Adrenal gland (tissue), 12 donors: ENCODE measurements around the gene TTC9C. TPM values are rescaled to one million over a fixed set of nuclear protein-coding genes. Genes with fewer than 3 reads are reported as not detected.

Experiments used
- DNase-seq, 7 donors: peaks; one replicate each; pipeline ENCODE4 v3.0.0-alpha.2; 2019 to 2020
- H3K27ac ChIP-seq, 5 donors: fragments of 200-600 bp; sonication (generic) in 4 of 5; 1 replicate in 3 of 5; 2 replicates in 2 of 5; pipeline versions ENCODE4 v1.5.1 to v1.8.0; 2016 to 2020; ENCODE audit warnings: mild to moderate bottlenecking in 1 of 5
- H3K27me3 ChIP-seq: fragments of 200-600 bp; 2 replicates; pipeline ENCODE4 v1.8.0; 2021
- H3K36me3 ChIP-seq, 2 donors: fragments of 200-600 bp; replicated peaks in 1 of 2; 1 replicate in 1 of 2; 2 replicates in 1 of 2; pipeline versions ENCODE4 v1.5.1 to v1.8.0; 2018 to 2022
- H3K4me1 ChIP-seq, 2 donors: fragments of 200-600 bp; replicated peaks in 1 of 2; 1 replicate in 1 of 2; 2 replicates in 1 of 2; pipeline versions ENCODE4 v1.5.1 to v1.8.0; 2018 to 2021
- H3K4me3 ChIP-seq, 4 donors: fragments of 200-600 bp; sonication (generic) in 3 of 4; one replicate each; pipeline ENCODE4 v1.5.1; 2016 to 2018
- H3K9me3 ChIP-seq, 3 donors: fragments of 200-600 bp; sonication (generic) in 1 of 3; replicated peaks in 1 of 3; 1 replicate in 2 of 3; 2 replicates in 1 of 3; pipeline versions ENCODE4 v1.5.1 to v1.8.0; 2016 to 2021
- POLR2A ChIP-seq, 2 donors: fragments of 450-650 bp; IDR thresholded peaks; one replicate each; pipeline ENCODE4 v1.6.1; 2017; ENCODE audit warnings: antibody characterized with exemption in 2 of 2, mild to moderate bottlenecking in 2 of 2, moderate library complexity in 1 of 2
- WGBS, 4 donors: extraction: QIAGEN DNeasy Blood & Tissue Kit in 2 of 4; methylation state at CpG; one replicate each; pipeline versions ENCODE4 v1.1.5 to v1.1.7; 2013 to 2017; 5-methylcytosine and 5-hydroxymethylcytosine counted together
- intact Hi-C, 2 donors: fragments of 100-400 bp; cut with DNase I; formaldehyde crosslinking; loops; one replicate each; pipeline versions ENCODE4 v1.14.1 to v1.15.0; 2022 to 2023
- polyA plus RNA-seq, 3 donors: library from polyadenylated mRNA; stranded (reverse); fragments of 200-250 nt in 2 of 3; fragments of 350-450 nt in 1 of 3; fragmentation: Illumina TruSeq in 1 of 3; extraction: RNeasy Lipid Tissue Mini Kit (QIAGEN cat#74804) in 1 of 3; gene quantifications; one replicate each; pipeline ENCODE4 v1.2.3, GENCODE V29; 2013 to 2014
- total RNA-seq, 9 donors: library from RNA; depleted of rRNA in 4 of 9; stranded (reverse); fragments of >200 nt in 4 of 9; fragments of 120-200 nt in 1 of 9; fragmentation: NEBNext Ultra II Directional in 1 of 9; extraction: Animal tissue kit (Norgen Biotek cat#: 25700) in 1 of 9; gene quantifications; one replicate each; pipeline versions ENCODE4 v1.1.0 to v1.2.4, GENCODE V29; 2013 to 2023
- TF ChIP-seq, protein P1 (sequence below), 6 experiments: fragments of 450-650 bp in 4 of 6; fragments of 200-600 bp in 2 of 6; sonication (generic) in 1 of 6; IDR thresholded peaks; 1 replicate in 5 of 6; 2 replicates in 1 of 6; pipeline versions ENCODE4 v1.5.1 to v1.8.0; 2016 to 2021; ENCODE audit warnings: antibody characterized with exemption in 6 of 6, mild to moderate bottlenecking in 2 of 6, moderate library complexity in 1 of 6
- donor health status: healthy with polysubstance abuse.
- donor health status: Bipolar disorder and iron deficiency.
- donor health status: DM: yes; HTN: yes; CAD: no.
- donor health status: DM: no; HTN: no; CAD: no.
- donor health status: DM: no; HTN: no; CAD: no.
- donor health status: DM: yes; HTN: yes; CAD: no.

The TTC9C gene
- total and polyA plus RNA-seq, 12 donors = 10.7 to 93.9 (median 28.1) TPM

DNA sequence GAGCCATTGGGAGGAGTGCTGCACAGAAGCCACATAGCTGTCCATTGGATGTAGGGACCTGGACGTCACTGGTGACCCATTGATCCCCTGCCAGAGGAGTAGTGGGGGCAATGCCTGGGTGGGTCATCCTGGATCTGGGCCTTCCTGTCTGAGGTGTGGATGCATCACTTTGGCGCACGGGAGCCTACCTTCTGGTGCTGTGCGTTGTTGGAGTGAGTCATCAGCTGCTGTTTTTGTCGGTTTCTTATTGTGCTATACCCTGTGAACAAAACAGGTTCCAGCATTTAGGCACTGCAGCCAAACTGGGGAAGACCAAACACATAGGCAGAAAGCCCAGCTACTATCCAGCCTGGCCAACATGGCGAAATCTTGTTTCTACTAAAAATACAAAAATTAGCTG, 46.1 kb downstream of the TTC9C start:
- peaks cover 0 to 33% of the 10 kb centered on the region in 2 donors for H3K36me3 ChIP-seq
- peaks cover 13 to 25% of the 10 kb centered on the region in 2 donors for H3K4me1 ChIP-seq
- TF ChIP-seq POLR2A (IDR thresholded peaks at IDR 0.05) = no peak
- TF ChIP-seq, protein P1, sequence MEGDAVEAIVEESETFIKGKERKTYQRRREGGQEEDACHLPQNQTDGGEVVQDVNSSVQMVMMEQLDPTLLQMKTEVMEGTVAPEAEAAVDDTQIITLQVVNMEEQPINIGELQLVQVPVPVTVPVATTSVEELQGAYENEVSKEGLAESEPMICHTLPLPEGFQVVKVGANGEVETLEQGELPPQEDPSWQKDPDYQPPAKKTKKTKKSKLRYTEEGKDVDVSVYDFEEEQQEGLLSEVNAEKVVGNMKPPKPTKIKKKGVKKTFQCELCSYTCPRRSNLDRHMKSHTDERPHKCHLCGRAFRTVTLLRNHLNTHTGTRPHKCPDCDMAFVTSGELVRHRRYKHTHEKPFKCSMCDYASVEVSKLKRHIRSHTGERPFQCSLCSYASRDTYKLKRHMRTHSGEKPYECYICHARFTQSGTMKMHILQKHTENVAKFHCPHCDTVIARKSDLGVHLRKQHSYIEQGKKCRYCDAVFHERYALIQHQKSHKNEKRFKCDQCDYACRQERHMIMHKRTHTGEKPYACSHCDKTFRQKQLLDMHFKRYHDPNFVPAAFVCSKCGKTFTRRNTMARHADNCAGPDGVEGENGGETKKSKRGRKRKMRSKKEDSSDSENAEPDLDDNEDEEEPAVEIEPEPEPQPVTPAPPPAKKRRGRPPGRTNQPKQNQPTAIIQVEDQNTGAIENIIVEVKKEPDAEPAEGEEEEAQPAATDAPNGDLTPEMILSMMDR (IDR thresholded peaks at IDR 0.05) = no peak
- no peak overlapping the region for H3K4me3 ChIP-seq
- no peaks in the 10 kb centered on the region for H3K9me3 ChIP-seq
- H3K27me3 ChIP-seq = no peaks in the 10 kb centered on the region
- 73 to 85% (median 81%) methylated on average over 3 to 6 of the region's 6 CpGs for WGBS, 4 donors
- H3K27ac ChIP-seq = no peak overlapping the region
- DNase-seq = no peak
- intact Hi-C loops = no loop called here

DNA sequence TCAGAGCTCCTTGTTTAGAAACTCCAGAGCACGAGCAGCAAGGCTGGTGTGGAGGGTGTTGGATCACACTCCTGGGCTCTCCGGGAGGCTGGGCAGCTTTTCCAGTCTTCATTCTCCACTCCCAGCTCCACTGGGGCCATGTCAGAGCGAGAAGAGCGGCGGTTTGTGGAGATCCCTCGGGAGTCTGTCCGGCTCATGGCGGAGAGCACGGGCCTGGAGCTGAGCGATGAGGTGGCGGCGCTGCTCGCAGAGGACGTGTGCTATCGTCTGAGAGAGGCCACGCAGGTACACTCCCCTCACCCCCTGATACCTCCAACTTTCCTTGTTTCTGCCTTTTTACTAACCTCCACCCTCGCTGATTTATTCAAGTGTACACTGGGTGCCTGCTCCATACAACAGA, 47.4 kb downstream of the TTC9C start:
- Histone ChIP-seq H3K27ac (no peak overlapping the region), H3K27me3 (no peaks in the 10 kb centered on the region), H3K36me3 (peaks cover 0 to 40% of the 10 kb centered on the region in 2 donors), H3K9me3 (no peaks in the 10 kb centered on the region), H3K4me3 (no peak overlapping the region), H3K4me1 (peaks cover 8 to 12% of the 10 kb centered on the region in 2 donors)
- intact Hi-C loops = no loop called here
- no peak for TF ChIP-seq POLR2A (IDR thresholded peaks at IDR 0.05)
- TF ChIP-seq, protein P1 (IDR thresholded peaks at IDR 0.05) = no peak
- 85 to 96% (median 94%) methylated on average over 17 of the region's 17 CpGs for WGBS, 4 donors
- no peak for DNase-seq

DNA sequence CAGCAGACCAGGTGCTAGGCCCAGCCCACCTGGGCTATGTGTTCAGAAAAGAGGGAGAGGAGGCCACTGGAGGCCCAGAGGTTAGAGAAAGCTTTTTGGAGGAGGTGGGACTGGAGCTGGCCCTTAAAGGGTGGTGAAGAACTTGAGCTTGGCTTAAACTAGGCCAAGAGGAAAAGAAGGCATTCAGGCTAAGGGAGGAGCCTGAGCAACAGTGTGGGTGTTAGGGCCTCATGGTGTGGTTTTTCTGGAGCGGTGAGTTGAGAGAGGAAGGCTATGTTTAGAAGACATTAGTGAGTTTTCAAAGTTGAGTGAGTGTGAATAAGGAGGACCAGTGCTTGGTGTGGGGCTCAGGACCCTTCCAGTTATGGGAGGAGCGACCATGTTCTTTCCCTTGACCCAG, 49.1 kb downstream of the TTC9C start:
- no peak for DNase-seq
- no peaks in the 10 kb centered on the region for H3K27me3 ChIP-seq
- peaks cover 0 to 44% of the 10 kb centered on the region in 2 donors for H3K36me3 ChIP-seq
- no peaks in the 10 kb centered on the region for H3K9me3 ChIP-seq
- WGBS, 4 donors = 71 to 93% (median 85%) methylated on average over 2 of the region's 2 CpGs
- TF ChIP-seq, protein P1 (IDR thresholded peaks at IDR 0.05) = no peak
- TF ChIP-seq POLR2A (IDR thresholded peaks at IDR 0.05) = no peak
- peaks cover 0 to 1% of the 10 kb centered on the region in 2 donors for H3K4me1 ChIP-seq
- H3K27ac ChIP-seq = no peak overlapping the region
- H3K4me3 ChIP-seq = no peak overlapping the region
- intact Hi-C loops = no loop called here

DNA sequence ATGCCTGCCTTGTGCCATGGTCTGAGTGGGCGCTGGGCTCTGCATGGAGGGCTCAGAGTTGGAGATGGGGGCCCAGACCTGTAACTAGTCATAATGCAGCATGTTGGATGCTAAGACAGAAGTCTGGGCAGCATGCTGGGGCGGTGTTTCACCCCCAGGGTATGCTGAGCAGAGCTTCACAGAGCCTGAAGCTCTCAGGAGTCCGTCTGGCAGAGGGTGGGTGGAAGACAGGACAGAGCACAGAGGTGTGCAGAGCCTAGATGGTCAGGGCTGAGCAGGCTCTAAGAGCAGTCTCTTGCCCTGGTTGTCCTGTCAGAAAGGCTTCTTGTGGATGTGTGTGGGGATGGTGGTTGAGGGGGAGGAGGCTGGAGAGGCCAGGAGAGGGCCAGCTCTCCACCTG, 50.2 kb downstream of the TTC9C start:
- Histone ChIP-seq H3K27ac (no peak overlapping the region), H3K27me3 (no peaks in the 10 kb centered on the region), H3K4me1 (no peaks in the 10 kb centered on the region), H3K36me3 (peaks cover 0 to 49% of the 10 kb centered on the region in 2 donors), H3K4me3 (no peak overlapping the region), H3K9me3 (no peaks in the 10 kb centered on the region)
- intact Hi-C loops = no loop called here
- WGBS, 4 donors = 82 to 98% (median 90%) methylated on average over 3 of the region's 3 CpGs
- TF ChIP-seq, protein P1 (IDR thresholded peaks at IDR 0.05) = no peak
- TF ChIP-seq POLR2A (IDR thresholded peaks at IDR 0.05) = no peak
- DNase-seq = no peak
